H1 (cell line): ENCODE results near the gene ATP6V1G3. TPM values are rescaled to one million over a fixed set of nuclear protein-coding genes. Genes with fewer than 3 reads are reported as not detected.

ENCODE experiments used
- CTCF ChIA-PET: fragments of 300-600 bp; sonication (Branson Sonifier 250); formaldehyde crosslinking; loops from one replicate; lab custom pipeline; 2021; ENCODE audit not compliant: partially characterized antibody; lab: Charles Lee
- POLR2A ChIA-PET: fragments of 300-600 bp; sonication (Branson Sonifier 250); formaldehyde crosslinking; loops from one replicate; lab custom pipeline; 2021; ENCODE audit warnings: inconsistent platforms; ENCODE audit not compliant: partially characterized antibody; lab: Charles Lee
- DNase-seq, 2 experiments: peaks; one replicate each; pipeline versions ENCODE4 v3.0.0 to v3.0.0-alpha.2; 2010 to 2022; ENCODE audit warnings: low spot score in 2 of 2, low read depth in 1 of 2, mixed read lengths in 1 of 2
- FAIRE-seq: peaks from 2 replicates; lab custom pipeline; 2011; peaks lifted over from hg19 to GRCh38; lab: Jason Lieb, UNC
- H2AFZ ChIP-seq: 2 replicates; pipeline ENCODE4 v1.8.1; 2012; ENCODE audit warnings: low read length, inconsistent platforms
- H2AK5ac ChIP-seq: 2 replicates; pipeline ENCODE4 v1.6.1; 2013; ENCODE audit warnings: low read depth, low read length
- H2BK120ac ChIP-seq: replicated peaks from 2 replicates; pipeline ENCODE3; 2013; ENCODE audit warnings: low read depth, low read length, inconsistent platforms
- H2BK12ac ChIP-seq: 2 replicates; pipeline ENCODE4 v1.6.1; 2013; ENCODE audit warnings: low read depth, low read length
- H2BK15ac ChIP-seq: 2 replicates; pipeline ENCODE4 v1.6.1; 2013; ENCODE audit warnings: low read length
- H2BK20ac ChIP-seq: 2 replicates; pipeline ENCODE4 v1.6.1; 2013; ENCODE audit warnings: low read length
- H2BK5ac ChIP-seq: 2 replicates; pipeline ENCODE4 v1.6.1; 2013; ENCODE audit warnings: low read depth, low read length
- H3K14ac ChIP-seq: 2 replicates; pipeline ENCODE4 v1.6.1; 2013; ENCODE audit warnings: inconsistent platforms; ENCODE audit not compliant: insufficient read length
- H3K18ac ChIP-seq: 2 replicates; pipeline ENCODE4 v1.6.1; 2013; ENCODE audit warnings: low read length; ENCODE audit errors: extremely low read depth
- H3K23ac ChIP-seq: 2 replicates; pipeline ENCODE4 v1.6.1; 2013; ENCODE audit warnings: inconsistent platforms; ENCODE audit not compliant: insufficient read length
- H3K23me2 ChIP-seq: 2 replicates; pipeline ENCODE4 v1.6.1; 2013; ENCODE audit warnings: low read depth, low read length
- H3K27ac ChIP-seq: 2 replicates; pipeline ENCODE4 v1.6.1; 2011; ENCODE audit warnings: low read depth, low read length, inconsistent platforms
- H3K27me3 ChIP-seq, 4 experiments: replicated peaks in 1 of 4; 1 replicate in 1 of 4; 2 replicates in 3 of 4; pipeline versions ENCODE4 v1.6.1 to v1.8.1; 2011 to 2013; ENCODE audit warnings: low read length in 3 of 4, mild to moderate bottlenecking in 3 of 4, inconsistent platforms in 2 of 4, mixed read lengths in 2 of 4, moderate library complexity in 1 of 4; ENCODE audit not compliant: control insufficient read depth in 3 of 4, insufficient read depth in 3 of 4; ENCODE audit errors: extremely low read depth in 1 of 4
- H3K36me3 ChIP-seq, 4 experiments: 2 replicates each; pipeline versions ENCODE4 v1.6.1 to v1.8.1; 2011 to 2013; ENCODE audit warnings: mild to moderate bottlenecking in 4 of 4, low read length in 3 of 4, moderate library complexity in 2 of 4, control low read depth in 1 of 4, inconsistent platforms in 1 of 4; ENCODE audit not compliant: insufficient read depth in 4 of 4, control insufficient read depth in 2 of 4
- H3K4ac ChIP-seq: replicated peaks from 2 replicates; pipeline ENCODE3; 2013; ENCODE audit warnings: low read length, low read depth, mixed read lengths, inconsistent platforms; ENCODE audit not compliant: insufficient read length
- H3K4me1 ChIP-seq, 4 experiments: replicated peaks in 1 of 4; 1 replicate in 1 of 4; 2 replicates in 3 of 4; pipeline versions ENCODE4 v1.6.1 to v1.8.1; 2011 to 2013; ENCODE audit warnings: low read length in 3 of 4, inconsistent platforms in 2 of 4, mixed read lengths in 1 of 4; ENCODE audit not compliant: insufficient read depth in 4 of 4, control insufficient read depth in 3 of 4
- H3K4me2 ChIP-seq, 2 experiments: 2 replicates each; pipeline versions ENCODE4 v1.6.1 to v1.8.1; 2011 to 2013; ENCODE audit warnings: low read depth in 2 of 2, low read length in 2 of 2, control low read depth in 1 of 2, inconsistent platforms in 1 of 2, mild to moderate bottlenecking in 1 of 2; ENCODE audit not compliant: insufficient read depth in 1 of 2
- H3K4me3 ChIP-seq, 4 experiments: fragments of 200-600, 300-600 bp in 1 of 4; sonication (generic), shearing (Covaris generic), sonication (Bioruptor Twin) in 1 of 4; 2 replicates each; pipeline versions ENCODE4 v1.5.1 to v1.8.1; 2011 to 2016; ENCODE audit warnings: low read length in 4 of 4, low read depth in 3 of 4, control low read depth in 2 of 4, inconsistent platforms in 2 of 4, mild to moderate bottlenecking in 2 of 4, mixed read lengths in 1 of 4, moderate library complexity in 1 of 4; ENCODE audit not compliant: insufficient read depth in 2 of 4; ENCODE audit errors: extremely low read depth in 1 of 4
- H3K56ac ChIP-seq: replicated peaks from 2 replicates; pipeline ENCODE3; 2013; ENCODE audit warnings: low read depth, mild to moderate bottlenecking, mixed read lengths, low read length, inconsistent platforms; ENCODE audit not compliant: insufficient read length
- H3K79me1 ChIP-seq: 2 replicates; pipeline ENCODE4 v1.6.1; 2013; ENCODE audit warnings: low read depth, low read length, control low read depth
- H3K79me2 ChIP-seq, 2 experiments: 2 replicates each; pipeline versions ENCODE4 v1.6.1 to v1.8.1; 2012 to 2013; ENCODE audit warnings: low read length in 2 of 2, mild to moderate bottlenecking in 2 of 2, inconsistent platforms in 1 of 2; ENCODE audit not compliant: insufficient read depth in 2 of 2, control insufficient read depth in 1 of 2
- H3K9ac ChIP-seq, 4 experiments: replicated peaks in 1 of 4; 1 replicate in 1 of 4; 2 replicates in 3 of 4; pipeline versions ENCODE4 v1.6.1 to v1.8.1; 2011 to 2013; ENCODE audit warnings: low read depth in 3 of 4, low read length in 3 of 4, control low read depth in 2 of 4, mild to moderate bottlenecking in 2 of 4, moderate library complexity in 2 of 4, inconsistent platforms in 1 of 4; ENCODE audit errors: extremely low read depth in 1 of 4
- H3K9me3 ChIP-seq, 2 experiments: 2 replicates each; pipeline versions ENCODE4 v1.6.1 to v1.8.1; 2012 to 2013; ENCODE audit warnings: mild to moderate bottlenecking in 2 of 2, moderate library complexity in 2 of 2, control low read depth in 1 of 2, inconsistent platforms in 1 of 2, low read depth in 1 of 2, low read length in 1 of 2, mixed read lengths in 1 of 2; ENCODE audit not compliant: insufficient read depth in 2 of 2
- H4K20me1 ChIP-seq, 2 experiments: replicated peaks in 1 of 2; 2 replicates each; pipeline versions ENCODE3 to v1.8.1; 2011 to 2013; ENCODE audit warnings: inconsistent platforms in 2 of 2, low read length in 2 of 2, mild to moderate bottlenecking in 1 of 2; ENCODE audit not compliant: insufficient read depth in 2 of 2, control insufficient read depth in 1 of 2
- H4K5ac ChIP-seq: 2 replicates; pipeline ENCODE4 v1.6.1; 2013; ENCODE audit warnings: low read length, low read depth, mixed read lengths, inconsistent platforms; ENCODE audit not compliant: insufficient read length
- H4K8ac ChIP-seq: 2 replicates; pipeline ENCODE4 v1.8.0; 2013; ENCODE audit warnings: mild to moderate bottlenecking, moderate library complexity, low read length, inconsistent platforms; ENCODE audit not compliant: insufficient read depth; ENCODE audit errors: extremely low read depth
- H4K91ac ChIP-seq: replicated peaks from 2 replicates; pipeline ENCODE3; 2013; ENCODE audit warnings: low read length, mixed read lengths, inconsistent platforms; ENCODE audit not compliant: insufficient read length
- BACH1 ChIP-seq: IDR thresholded peaks from 2 replicates; pipeline ENCODE4 v1.6.1; 2012; ENCODE audit warnings: low read length, improper control_type of control experiment
- CTBP2 ChIP-seq: IDR thresholded peaks from 2 replicates; pipeline ENCODE4 v1.7.0; 2011; ENCODE audit warnings: borderline replicate concordance, mild to moderate bottlenecking, moderate library complexity, mixed read lengths, low read length; ENCODE audit not compliant: insufficient read depth, insufficient read length
- GTF2F1 ChIP-seq: IDR thresholded peaks from 2 replicates; pipeline ENCODE4 v1.6.1; 2012; ENCODE audit warnings: low read depth, low read length, improper control_type of control experiment, borderline replicate concordance
- NANOG ChIP-seq: IDR thresholded peaks from 2 replicates; pipeline ENCODE4 v1.6.1; 2011; ENCODE audit warnings: low read length, low read depth, mild to moderate bottlenecking, inconsistent platforms; ENCODE audit not compliant: insufficient read depth, poor library complexity, severe bottlenecking
- POLR2AphosphoS5 ChIP-seq: IDR thresholded peaks from 2 replicates; pipeline ENCODE4 v1.6.1; 2011; ENCODE audit warnings: low read depth, low read length
- POU5F1 ChIP-seq: IDR thresholded peaks from 2 replicates; pipeline ENCODE4 v1.6.1; 2011; ENCODE audit warnings: low read depth, mild to moderate bottlenecking, low read length, moderate library complexity
- SIRT6 ChIP-seq: IDR thresholded peaks from one replicate; pipeline ENCODE4 v1.7.1; 2012; ENCODE audit warnings: low read length, inconsistent platforms
- YY1 ChIP-seq: IDR thresholded peaks from 2 replicates; pipeline ENCODE4 v1.6.1; 2011; ENCODE audit warnings: low read depth, mild to moderate bottlenecking, low read length
- ZNF274 ChIP-seq: IDR thresholded peaks from 2 replicates; pipeline ENCODE4 v1.7.0; 2012; ENCODE audit warnings: low read length, borderline replicate concordance; ENCODE audit errors: extremely low read depth
- WGBS, 2 experiments: shearing (Covaris generic) in 1 of 2; methylation state at CpG; one replicate each; pipeline versions ENCODE4 v1.1.6 to v1.1.7; 2013 to 2015; ENCODE audit warnings: low lambda C conversion rate in 2 of 2, mixed read lengths in 2 of 2, inconsistent platforms in 1 of 2, low coverage in 1 of 2, missing lambda C conversion rate in 1 of 2; ENCODE audit not compliant: insufficient replicate concordance in 2 of 2, insufficient coverage in 1 of 2, insufficient read length in 1 of 2; ENCODE audit errors: extremely low coverage in 1 of 2, missing lambda C conversion rate in 1 of 2; 5-methylcytosine and 5-hydroxymethylcytosine counted together
- polyA plus RNA-seq, 7 experiments: library from polyadenylated mRNA; depleted of rRNA in 3 of 7; stranded (reverse) in 5 of 7; unstranded in 2 of 7; fragments of >200 nt in 5 of 7; fragments of 200-250 nt in 2 of 7; gene quantifications; 1 replicate in 5 of 7; 2 replicates in 1 of 7; 4 replicates in 1 of 7; pipeline versions ENCODE4 v1.2.1 to v1.2.3, GENCODE V29; 2011 to 2013; ENCODE audit warnings: missing spikeins in 2 of 7, mixed read lengths in 2 of 7
- total RNA-seq: library from RNA; stranded (reverse); fragmentation: NEBNext Ultra II Directional; extraction: Animal tissue kit (Norgen Biotek cat#: 25700); gene quantifications from 2 replicates; pipeline ENCODE4 v1.2.1, GENCODE V29; 2021

ATP6V1G3 gene
- total and polyA plus RNA-seq, 2 of the 8 experiments (the other 6 are each of a cell fraction or from before 2014, with no cell fraction given): not detected

DNA sequence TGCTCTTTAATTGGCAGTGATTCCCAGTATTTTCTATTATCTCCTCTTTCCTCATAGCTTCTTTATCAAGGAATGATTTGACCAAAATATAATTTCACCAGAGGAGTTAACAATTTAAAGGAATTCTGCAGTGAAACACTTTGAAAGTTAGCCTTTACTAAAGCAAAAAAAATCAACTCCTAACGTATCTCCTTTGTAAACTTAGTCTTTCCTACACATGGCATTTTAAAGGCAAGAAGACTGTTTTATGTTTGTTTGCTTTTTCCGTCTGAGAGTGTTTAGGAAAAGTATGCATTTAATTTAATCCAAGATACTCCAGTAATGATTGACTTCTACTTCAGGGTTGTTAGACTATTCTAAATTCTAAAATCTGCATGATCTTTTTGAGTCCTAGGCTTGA is 15.9 kb downstream of the ATP6V1G3 start:
- Histone ChIP-seq H4K8ac (no peak overlapping the region), H3K56ac (no peak overlapping the region), H4K20me1 (no peaks in the 10 kb centered on the region), H2BK20ac (no peak overlapping the region), H3K4me1 (peaks cover 0 to 8% (median 1%) of the 10 kb centered on the region in 4 experiments; a peak in 3 of 7 replicates), H2AK5ac (no peak overlapping the region), H3K23me2 (no peaks in the 10 kb centered on the region), H3K4me2 (no peak overlapping the region), H3K18ac (no peak overlapping the region), H3K4ac (no peak overlapping the region), H3K27ac (no peak overlapping the region), H3K36me3 (no peaks in the 10 kb centered on the region), H3K79me2 (no peaks in the 10 kb centered on the region), H3K4me3 (no peak overlapping the region), H3K9me3 (no peaks in the 10 kb centered on the region), H3K14ac (no peak overlapping the region), H4K91ac (no peak overlapping the region), H3K23ac (no peak overlapping the region), H2BK12ac (no peak overlapping the region), H3K79me1 (no peaks in the 10 kb centered on the region), H2BK5ac (no peak overlapping the region), H3K27me3 (no peaks in the 10 kb centered on the region), H2BK15ac (no peak overlapping the region), H2AFZ (no peak overlapping the region), H4K5ac (no peak overlapping the region), H3K9ac (no peak overlapping the region), H2BK120ac (no peak overlapping the region)
- TF ChIP-seq CTBP2 (no peak), NANOG (no peak), BACH1 (no peak), GTF2F1 (no peak), POLR2AphosphoS5 (no peak), YY1 (no peak), POU5F1 (no peak), ZNF274 (no peak), SIRT6 (no peak)
- FAIRE-seq (no peak), DNase-seq (no peak)
- CTCF ChIA-PET: interaction anchor here (0.7 kb wide), 1 partner anchor 93 kb away, joined by 3 read pairs; no protein-coding TSS in a partner anchor
- POLR2A ChIA-PET: no interaction called here
- 94% methylated on average over 2 of the region's 2 CpGs; no CpG with 5 or more reads in 1 of the 2 experiments for WGBS, 2 experiments
